Islet precursor cell (in vitro differentiated cells): Measurements from ENCODE around the gene RAET1E.
A peak's percentile ranks its signal among the peaks of the same experiment; 100 is the strongest.
"Not testable (repeated sequence)": the region's sequence is repeated elsewhere in the genome, so short reads cannot be mapped to it uniquely, and the experiment has no call there.

Experiments
- DNase-seq: peaks from one replicate; pipeline ENCODE4 v3.0.0-alpha.2; 2018

Gene RAET1E

DNA sequence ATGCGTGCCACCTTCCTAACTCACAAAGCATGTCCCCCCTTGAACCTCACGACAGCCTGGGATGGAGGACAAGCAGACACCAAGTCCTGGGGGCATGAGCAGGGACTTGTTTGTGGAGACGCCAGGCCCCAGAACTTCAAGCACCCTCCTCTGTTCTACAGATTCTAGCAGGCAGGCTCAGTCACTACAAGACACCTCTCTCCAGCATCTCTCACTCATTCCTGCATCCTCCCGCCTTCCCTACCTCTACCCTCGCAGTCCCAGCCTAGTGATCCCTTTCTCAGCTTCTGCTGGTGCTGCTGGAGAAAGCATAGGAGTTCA, 37.4 kb downstream of the RAET1E start:
- DNase-seq = no peak

DNA sequence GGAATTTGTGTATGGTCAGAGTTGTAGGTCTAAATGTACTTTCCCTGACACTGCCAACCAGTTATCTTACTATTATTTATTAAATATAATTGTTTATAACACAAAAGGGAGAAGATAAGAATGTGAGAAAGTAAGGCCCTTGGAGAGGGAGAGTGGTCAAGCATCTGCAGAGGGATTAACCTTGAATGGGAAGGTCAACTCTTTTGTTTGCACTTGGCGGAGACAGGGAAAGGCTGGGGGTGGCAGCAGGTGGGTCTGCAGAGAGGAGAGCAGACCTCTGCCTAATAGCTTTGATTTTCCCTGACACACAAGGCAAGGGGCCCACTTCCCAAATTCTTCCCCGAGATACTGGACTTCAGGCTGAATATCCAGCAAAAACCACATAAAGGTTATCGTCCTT, 38.0 kb downstream of the RAET1E start:
- no peak for DNase-seq

DNA sequence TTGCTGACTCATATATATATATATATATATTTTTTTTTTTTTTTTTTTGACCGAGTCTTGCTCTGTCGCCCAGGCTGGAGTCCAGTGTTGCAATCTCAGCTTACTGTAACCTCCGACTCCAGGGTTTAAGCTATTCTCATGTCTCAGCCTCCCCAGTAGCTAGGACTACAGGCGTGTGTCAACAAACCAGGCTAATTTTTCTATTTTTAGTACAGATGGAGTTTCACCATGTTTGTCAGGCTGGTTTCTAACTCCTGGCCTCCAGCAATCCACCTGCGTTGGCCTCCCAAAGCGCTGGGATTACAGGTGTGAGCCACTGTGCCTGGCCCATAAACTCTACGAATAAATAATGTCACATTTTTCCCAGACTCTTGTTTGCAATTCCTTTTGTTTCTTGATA, 38.5 kb downstream of the RAET1E start:
- DNase-seq = no peak

DNA sequence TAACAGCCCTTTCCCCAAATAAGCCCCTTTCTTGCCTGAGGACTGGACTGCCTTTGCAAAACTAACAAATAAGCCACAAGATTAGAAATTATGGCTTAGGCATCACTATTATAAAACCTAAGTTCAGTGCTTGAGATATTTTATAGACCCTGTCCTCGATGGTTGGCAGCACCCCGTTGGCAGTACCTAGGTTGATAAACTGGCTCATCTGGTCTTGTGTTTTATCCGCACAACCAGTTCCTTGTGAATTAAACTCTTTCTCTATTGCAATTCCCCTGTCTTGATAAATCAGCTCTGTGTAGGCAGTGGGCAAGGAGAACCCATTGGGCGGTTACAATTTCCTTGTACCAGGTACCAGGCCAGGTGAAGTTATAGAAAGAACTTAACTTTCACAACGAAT, 40.4 kb downstream of the RAET1E start:
- DNase-seq = no peak

DNA sequence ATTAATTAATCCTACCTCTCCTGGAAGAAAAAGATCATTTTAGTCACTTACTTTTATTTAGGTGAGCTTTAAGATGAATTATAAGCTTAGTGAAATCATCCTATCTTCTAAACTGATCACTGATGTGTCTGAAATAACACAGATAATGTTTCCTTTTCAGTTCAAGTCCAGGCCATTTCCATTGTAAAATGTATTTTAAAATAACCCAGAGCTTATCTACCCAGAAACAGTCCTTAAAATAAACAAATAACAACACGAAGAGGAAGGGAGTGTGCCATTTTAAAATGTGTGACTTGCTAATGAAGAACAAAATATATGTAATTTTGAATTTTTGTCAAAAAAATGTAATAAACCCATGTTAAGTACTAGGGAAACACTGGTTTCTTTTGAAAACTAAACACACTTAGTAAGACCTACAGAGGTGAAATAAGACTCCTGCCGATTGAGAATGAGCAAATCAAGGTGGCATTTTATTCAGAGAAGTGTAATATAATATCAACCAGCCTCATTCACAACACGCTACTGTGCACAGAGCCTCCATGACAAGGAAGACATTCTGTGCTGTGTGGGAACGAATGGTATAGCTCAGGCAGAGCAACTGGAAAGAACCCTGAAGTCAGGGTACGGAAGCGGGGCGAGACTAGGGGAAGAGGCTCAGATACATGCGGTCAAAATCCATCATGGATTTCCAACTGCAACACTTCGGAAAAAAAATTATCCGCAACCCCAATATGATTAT, 41.5 kb downstream of the RAET1E start:
- no peak for DNase-seq

DNA sequence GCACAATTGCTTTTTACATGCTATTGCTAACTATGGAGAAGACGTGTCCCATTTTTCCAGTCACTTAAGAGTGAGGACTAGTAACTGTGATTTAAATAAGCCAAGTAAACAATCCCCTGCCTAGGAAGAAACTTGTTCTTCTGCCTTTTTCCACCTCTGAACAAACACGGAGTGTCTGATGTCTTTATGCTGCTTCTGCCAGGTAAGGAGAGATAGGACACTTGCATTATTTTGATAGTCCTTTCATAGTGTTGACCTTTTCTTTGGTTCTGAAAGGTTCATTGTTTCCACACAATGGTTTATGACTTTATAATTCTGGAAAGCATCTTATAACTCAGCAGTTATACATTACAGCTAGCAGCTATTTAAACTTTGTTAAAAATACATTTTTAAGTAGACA, 42.2 kb downstream of the RAET1E start:
- DNase-seq = no peak

DNA sequence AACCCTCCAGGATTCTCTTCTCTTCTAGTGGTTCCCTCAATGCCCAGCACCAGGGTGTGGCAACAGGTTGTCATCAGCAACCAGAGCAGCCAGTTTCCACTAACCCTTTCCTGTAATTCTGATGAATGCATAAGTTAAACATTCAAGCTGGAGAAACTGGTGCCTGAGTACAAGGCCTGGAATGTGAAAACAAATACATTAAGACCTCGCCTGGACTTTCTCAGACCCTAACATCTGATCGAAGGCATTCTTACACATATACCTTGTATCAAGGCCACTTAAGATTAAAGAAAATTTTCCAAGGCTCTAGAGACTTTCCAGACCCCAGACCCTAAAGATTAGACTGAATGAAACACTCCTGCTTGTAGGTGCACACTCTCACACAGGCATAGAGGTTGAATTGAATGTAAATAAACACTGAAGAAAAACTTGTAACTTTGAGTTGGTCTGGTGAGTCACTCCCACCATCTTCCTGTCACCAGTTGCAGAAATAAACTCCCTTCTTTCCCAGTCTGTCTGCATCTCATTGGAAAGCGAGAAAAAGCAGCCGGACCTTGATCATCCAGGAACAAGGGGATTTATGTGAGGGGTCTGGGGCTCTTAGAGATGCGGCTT, 42.8 kb downstream of the RAET1E start:
- DNase-seq = peak; percentile 89

DNA sequence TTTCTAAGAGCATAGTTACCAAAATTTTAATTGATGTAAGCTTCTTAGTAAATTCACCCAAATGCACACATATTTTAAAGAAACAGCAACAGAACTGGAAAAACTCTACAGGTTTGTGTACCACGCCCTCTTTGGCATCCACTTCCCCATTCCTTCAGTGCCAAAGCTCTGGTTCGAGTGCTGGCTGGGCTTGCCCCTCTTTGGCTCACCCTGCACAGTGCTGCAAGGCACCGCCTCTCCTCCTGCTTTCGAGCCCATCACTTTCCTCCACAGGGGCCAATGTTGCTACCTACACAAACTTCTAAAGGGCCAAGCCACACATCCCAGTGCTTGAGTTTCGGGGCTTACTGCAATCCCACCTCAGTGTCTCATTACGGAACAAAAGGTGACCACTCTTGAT, 43.4 kb downstream of the RAET1E start:
- DNase-seq = peak; percentile 69

DNA sequence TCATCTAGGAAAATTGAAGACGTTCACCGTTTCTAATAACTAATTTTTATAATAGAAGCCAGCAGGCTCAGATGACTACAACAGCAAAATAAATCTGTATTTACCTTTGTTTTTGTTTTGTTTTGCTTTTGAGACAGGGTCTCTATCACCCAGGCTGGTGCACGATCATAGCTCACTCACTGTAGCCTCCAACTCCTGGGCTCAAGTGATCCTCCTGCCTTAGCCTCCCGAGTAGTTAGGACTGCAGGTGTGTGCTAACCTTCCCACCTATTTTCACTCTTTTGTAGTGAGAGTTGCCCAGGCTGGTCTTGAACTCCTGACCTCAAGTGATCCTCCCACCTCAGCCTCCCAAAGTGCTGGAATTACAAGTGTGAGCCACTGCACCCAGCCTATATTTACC, 43.9 kb downstream of the RAET1E start:
- not testable (repeated sequence) for DNase-seq

DNA sequence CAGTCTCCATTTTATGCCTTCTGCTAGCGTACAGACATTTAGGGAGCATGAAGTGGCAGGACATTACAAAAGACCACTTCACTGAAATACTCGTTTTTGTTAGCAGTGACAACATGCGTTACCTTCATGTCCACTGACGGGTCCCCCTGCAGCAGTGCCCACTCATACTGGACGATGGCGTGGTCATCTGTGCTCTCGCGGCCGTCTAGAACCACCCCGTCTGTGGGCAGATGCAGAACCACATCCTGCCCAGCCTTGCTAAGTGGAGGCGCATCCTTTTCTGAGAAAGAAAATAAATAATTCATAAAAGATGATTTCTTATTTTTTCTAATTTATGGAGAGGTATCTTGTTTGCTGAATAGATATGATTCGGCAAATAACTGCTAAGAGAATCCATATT, 45.0 kb downstream of the RAET1E start:
- no peak for DNase-seq

DNA sequence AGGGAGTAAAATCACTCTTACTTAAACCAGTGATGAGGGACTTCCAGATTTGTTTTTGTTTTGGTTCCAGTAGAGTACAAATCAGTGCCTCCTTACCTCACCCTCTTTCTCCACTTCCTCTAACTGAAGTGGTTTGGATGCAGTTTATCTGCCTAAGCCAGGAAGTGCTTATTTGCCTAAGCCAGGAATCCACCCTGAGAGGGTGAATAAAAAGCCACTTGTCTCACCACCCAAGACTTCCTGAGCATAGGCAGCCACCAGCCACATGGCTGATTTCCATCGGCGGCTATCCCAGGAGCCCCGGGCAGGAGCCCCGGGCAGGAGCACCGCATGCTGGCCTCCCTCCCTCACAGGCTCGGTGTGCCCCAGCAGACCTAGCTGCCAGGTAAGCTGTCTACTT, 45.7 kb downstream of the RAET1E start:
- peak; percentile 69 for DNase-seq

DNA sequence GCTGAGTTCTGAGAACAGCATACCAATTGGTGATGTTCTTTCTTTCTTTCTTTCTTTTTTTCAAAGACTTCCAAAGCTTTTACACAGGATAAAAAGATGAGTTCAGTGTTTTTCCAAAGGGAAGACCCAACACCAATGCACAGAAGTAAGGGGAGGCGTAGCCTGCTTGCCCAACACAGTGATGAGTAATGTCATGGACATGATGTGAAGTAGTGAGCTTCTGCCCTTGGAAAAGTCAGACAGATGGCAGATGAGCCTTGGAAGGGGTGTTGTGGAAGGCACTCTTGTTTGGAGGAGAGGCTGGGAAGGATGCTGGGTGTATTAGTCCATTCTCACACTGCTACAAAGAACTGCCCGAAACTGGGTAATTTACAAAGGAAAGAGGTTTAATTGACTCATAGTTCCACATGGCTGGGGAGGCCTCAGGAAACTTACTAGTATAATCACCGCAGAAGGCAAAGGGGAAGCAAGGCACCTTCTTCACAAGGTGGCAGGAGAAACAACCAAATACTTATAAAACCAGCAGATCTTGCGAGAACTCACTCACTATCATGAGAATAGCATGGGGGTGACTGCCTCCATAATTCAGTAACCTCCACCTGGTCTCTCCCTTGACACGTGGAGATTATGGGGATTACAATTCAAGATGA, 46.3 kb downstream of the RAET1E start:
- DNase-seq = no peak

DNA sequence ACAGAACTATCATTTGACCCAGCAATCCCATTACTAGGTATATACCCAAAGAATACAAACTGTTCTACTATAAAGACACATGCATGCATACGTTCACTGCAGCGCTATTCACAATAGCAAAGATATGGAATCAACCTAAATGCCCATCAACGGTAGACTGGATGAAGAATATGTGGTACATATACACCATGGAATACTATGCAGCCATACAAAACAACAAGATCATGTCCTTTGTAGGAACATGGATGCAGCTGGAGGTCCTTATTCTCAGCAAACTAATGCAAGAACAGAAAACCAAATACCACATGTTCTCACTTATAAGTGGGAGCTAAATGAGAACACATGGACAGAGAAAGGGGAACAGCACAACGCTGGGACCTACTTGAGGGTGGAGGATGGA, 49.6 kb downstream of the RAET1E start:
- DNase-seq = not testable (repeated sequence)
